Stomach (tissue), 4 donors: ENCODE data around the gene CNTN4.

Source experiments
- CTCF ChIP-seq, 7 experiments: fragments of 450-650 bp in 4 of 7; fragments of 200-600 bp in 3 of 7; sonication (generic) in 3 of 7; IDR thresholded peaks; one replicate each; pipeline ENCODE4 v1.5.1; 2016 to 2019; ENCODE audit warnings: antibody characterized with exemption in 7 of 7, control low read depth in 2 of 7, mild to moderate bottlenecking in 1 of 7
- EP300 ChIP-seq: sonication (generic); formaldehyde crosslinking; IDR thresholded peaks from one replicate; pipeline ENCODE4 v1.6.1; 2017; ENCODE audit warnings: antibody characterized with exemption
- POLR2A ChIP-seq, 4 donors: fragments of 450-650 bp; IDR thresholded peaks; one replicate each; pipeline ENCODE4 v1.6.1; 2016; ENCODE audit warnings: antibody characterized with exemption in 4 of 4, control low read depth in 2 of 4, mild to moderate bottlenecking in 1 of 4, moderate library complexity in 1 of 4
- POLR2AphosphoS5 ChIP-seq, 3 donors: sonication (generic); formaldehyde crosslinking; IDR thresholded peaks; one replicate each; pipeline ENCODE4 v1.6.1; 2016; ENCODE audit warnings: antibody characterized with exemption in 3 of 3

GRCh38 chr3:2931265-2931664 lies 832.6 kb downstream of the CNTN4 start:
- TF ChIP-seq CTCF (IDR thresholded peaks at IDR 0.05) (no peak), POLR2A (IDR thresholded peaks at IDR 0.05) (no peak), EP300 (no peak), POLR2AphosphoS5 (IDR thresholded peaks at IDR 0.05) (no peak)
